ENCODE data around the gene KYAT1.
A peak's percentile ranks its signal among the peaks of the same experiment; 100 is the strongest.

Gene KYAT1

GRCh38 chr9:128828719-128829452, 52.9 kb downstream of the KYAT1 start:
- Histone ChIP-seq H3K9me3 (ENCODE audit: low read length) (no peaks in the 10 kb centered on the region), H3K4me1 (ENCODE audit: insufficient read depth, low read length) (peaks cover 12% of the 10 kb centered on the region), H3K27ac (ENCODE audit: low read depth, low read length) (peak overlapping the region; percentile 41), H3K9ac (ENCODE audit: low read length) (peak overlapping the region; percentile 57), H3K27me3 (ENCODE audit: control insufficient read depth in 1 of 2, insufficient read depth in 2 of 2, low read length in 2 of 2) (no peaks in the 10 kb centered on the region), H3K36me3 (ENCODE audit: insufficient read depth, low read length) (peaks cover 26% of the 10 kb centered on the region), H3K4me3 (ENCODE audit: low read depth in 1 of 2, low read length in 2 of 2) (peak overlapping the region; percentile 59 to 96)

DNA sequence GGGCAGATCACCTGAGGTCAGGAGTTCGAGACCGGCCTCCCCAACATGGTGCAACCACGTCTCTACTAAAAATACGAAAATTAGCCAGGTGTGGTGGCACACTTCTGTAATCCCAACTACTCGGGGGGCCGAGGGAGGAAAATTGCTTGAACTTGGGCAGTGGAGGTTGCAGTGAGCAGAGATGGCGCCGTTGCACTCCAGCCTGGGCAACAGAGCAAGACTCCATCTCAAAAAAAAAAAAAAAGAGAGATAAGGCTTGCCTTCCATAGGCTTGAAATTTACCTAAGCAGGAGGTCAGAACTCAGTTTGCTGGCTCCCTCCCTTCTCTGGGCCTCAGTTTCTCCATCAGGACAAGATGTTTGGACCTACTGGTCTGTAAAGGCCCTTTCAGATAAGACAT, 53.5 kb downstream of the KYAT1 start:
- H3K9ac ChIP-seq (ENCODE audit: low read length), result no peak overlapping the region
- H3K4me3 ChIP-seq (ENCODE audit: low read depth in 1 of 2, low read length in 2 of 2), result no peak overlapping the region

DNA sequence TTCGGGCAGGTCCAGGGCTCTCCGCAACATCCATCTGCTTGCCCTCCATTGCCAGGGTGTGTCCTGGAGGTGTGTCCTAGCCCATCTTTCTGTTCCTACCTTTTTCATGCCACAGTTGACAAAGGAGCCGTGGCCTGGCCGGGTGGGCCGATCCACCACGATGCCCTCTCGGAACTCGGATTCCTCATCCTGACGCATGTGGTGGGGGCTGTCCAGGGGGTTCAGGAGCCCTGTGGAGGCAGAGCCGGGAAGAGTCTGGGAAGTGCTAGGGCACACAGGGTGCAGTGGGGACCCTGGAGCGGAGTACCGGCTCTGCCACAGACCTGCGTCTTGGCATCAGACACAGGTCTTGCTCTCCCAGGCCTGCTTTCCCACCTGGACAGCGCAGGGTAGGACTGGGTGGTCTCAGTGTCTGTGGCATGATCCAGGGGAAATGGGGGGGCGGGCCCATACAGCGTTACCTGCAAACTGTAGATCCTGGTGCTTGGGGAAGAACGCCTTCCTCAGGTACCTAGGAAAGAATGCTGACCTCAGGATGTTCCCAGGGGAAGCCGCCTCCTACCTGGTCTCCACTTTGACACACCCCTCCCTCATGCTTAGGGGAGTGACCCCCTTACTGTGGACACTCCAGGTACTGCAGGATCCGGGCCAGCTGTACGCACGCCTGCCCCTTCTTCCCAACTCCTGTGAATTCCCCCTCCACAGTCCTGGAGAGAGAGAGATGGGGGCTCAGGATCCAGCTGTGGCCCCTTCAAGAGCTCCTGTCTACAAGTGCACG, 55.6 kb downstream of the KYAT1 start:
- Histone ChIP-seq H3K36me3 (ENCODE audit: insufficient read depth, low read length) (peaks cover 42% of the 10 kb centered on the region), H3K4me1 (ENCODE audit: insufficient read depth, low read length) (peaks cover 12% of the 10 kb centered on the region)

More for the DNA sequence above, 53.5 kb downstream of the KYAT1 start:
- Histone ChIP-seq H3K4me1 (ENCODE audit: insufficient read depth, low read length) (peaks cover 12% of the 10 kb centered on the region), H3K27me3 (ENCODE audit: control insufficient read depth in 1 of 2, insufficient read depth in 2 of 2, low read length in 2 of 2) (no peaks in the 10 kb centered on the region), H3K27ac (ENCODE audit: low read depth, low read length) (no peak overlapping the region), H3K36me3 (ENCODE audit: insufficient read depth, low read length) (peaks cover 27% of the 10 kb centered on the region), H3K9me3 (ENCODE audit: low read length) (no peaks in the 10 kb centered on the region)

DNA sequence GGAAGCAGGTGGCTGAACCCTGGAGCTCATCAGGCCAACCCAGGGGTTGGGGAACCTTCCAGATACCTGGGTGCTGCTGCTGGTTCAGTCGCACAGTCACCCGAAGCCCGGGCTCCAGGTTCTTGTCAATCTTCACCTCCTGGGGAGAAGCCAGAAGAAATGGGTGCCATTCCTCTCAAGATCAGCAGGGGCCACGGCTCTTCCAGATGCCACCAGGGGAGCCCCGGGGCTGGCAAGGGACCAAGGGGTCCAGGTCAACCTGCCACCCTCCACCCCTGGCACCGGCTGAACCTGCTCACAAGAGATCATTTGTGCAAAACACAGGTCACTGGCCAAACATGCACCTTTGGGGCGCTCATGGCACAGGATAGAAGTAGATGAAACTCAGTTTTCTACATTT, 56.8 kb downstream of the KYAT1 start:
- Histone ChIP-seq H3K4me1 (ENCODE audit: insufficient read depth, low read length) (peaks cover 14% of the 10 kb centered on the region), H3K36me3 (ENCODE audit: insufficient read depth, low read length) (peaks cover 42% of the 10 kb centered on the region), H3K27me3 (ENCODE audit: control insufficient read depth in 1 of 2, insufficient read depth in 2 of 2, low read length in 2 of 2) (no peaks in the 10 kb centered on the region), H3K4me3 (ENCODE audit: low read depth in 1 of 2, low read length in 2 of 2) (no peak overlapping the region), H3K9ac (ENCODE audit: low read length) (no peak overlapping the region), H3K9me3 (ENCODE audit: low read length) (no peaks in the 10 kb centered on the region), H3K27ac (ENCODE audit: low read depth, low read length) (no peak overlapping the region)

More for the DNA sequence above, 55.6 kb downstream of the KYAT1 start:
- Histone ChIP-seq H3K9me3 (ENCODE audit: low read length) (no peaks in the 10 kb centered on the region), H3K9ac (ENCODE audit: low read length) (no peak overlapping the region), H3K27ac (ENCODE audit: low read depth, low read length) (no peak overlapping the region), H3K4me3 (ENCODE audit: low read depth in 1 of 2, low read length in 2 of 2) (no peak overlapping the region), H3K27me3 (ENCODE audit: control insufficient read depth in 1 of 2, insufficient read depth in 2 of 2, low read length in 2 of 2) (no peaks in the 10 kb centered on the region)

- no peaks in the 10 kb centered on the region for H3K27me3 ChIP-seq (ENCODE audit: control insufficient read depth in 1 of 2, insufficient read depth in 2 of 2, low read length in 2 of 2)
- H3K4me1 ChIP-seq (ENCODE audit: insufficient read depth, low read length), result peaks cover 15% of the 10 kb centered on the region
- no peak overlapping the region for H3K27ac ChIP-seq (ENCODE audit: low read depth, low read length)
- H3K9ac ChIP-seq (ENCODE audit: low read length), result no peak overlapping the region
- H3K9me3 ChIP-seq (ENCODE audit: low read length), result no peaks in the 10 kb centered on the region
- H3K36me3 ChIP-seq (ENCODE audit: insufficient read depth, low read length), result peaks cover 42% of the 10 kb centered on the region
- H3K4me3 ChIP-seq (ENCODE audit: low read depth in 1 of 2, low read length in 2 of 2), result no peak overlapping the region
Observed at GRCh38 chr9:128823903-128824406, 57.8 kb downstream of the KYAT1 start.

DNA sequence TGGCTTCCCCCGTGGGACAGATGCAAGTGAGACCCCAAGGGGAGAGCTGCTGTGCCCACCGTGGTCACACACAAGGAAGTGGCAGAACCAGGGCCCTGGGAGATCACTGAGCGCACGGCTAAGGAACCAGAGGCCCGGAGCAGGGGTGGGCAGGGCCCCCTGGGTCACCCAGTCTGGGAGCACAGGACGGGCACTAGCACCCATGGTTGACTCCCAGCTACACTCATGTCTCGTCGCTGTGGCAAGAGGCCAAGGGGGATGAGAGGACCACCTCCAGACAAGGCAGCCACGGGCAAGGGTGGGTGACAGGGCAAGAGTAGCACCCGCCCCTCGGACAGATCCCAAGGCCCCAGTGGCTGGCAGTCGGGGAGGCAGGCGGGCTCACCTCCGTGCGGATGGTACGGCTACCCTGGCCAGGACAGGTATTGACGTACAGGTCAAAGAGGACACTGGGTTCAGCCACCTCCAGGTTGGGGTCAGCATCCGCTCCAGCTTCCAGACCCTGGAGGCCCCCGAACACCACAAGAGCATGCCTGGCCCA, 58.3 kb downstream of the KYAT1 start:
- Histone ChIP-seq H3K4me1 (ENCODE audit: insufficient read depth, low read length) (peaks cover 10% of the 10 kb centered on the region), H3K27ac (ENCODE audit: low read depth, low read length) (no peak overlapping the region), H3K9me3 (ENCODE audit: low read length) (no peaks in the 10 kb centered on the region), H3K9ac (ENCODE audit: low read length) (no peak overlapping the region), H3K36me3 (ENCODE audit: insufficient read depth, low read length) (peaks cover 42% of the 10 kb centered on the region), H3K27me3 (ENCODE audit: control insufficient read depth in 1 of 2, insufficient read depth in 2 of 2, low read length in 2 of 2) (no peaks in the 10 kb centered on the region), H3K4me3 (ENCODE audit: low read depth in 1 of 2, low read length in 2 of 2) (no peak overlapping the region)

- no peak overlapping the region for H3K27ac ChIP-seq (ENCODE audit: low read depth, low read length)
- H3K9ac ChIP-seq (ENCODE audit: low read length), result no peak overlapping the region
- peaks cover 42% of the 10 kb centered on the region for H3K36me3 ChIP-seq (ENCODE audit: insufficient read depth, low read length)
- no peaks in the 10 kb centered on the region for H3K9me3 ChIP-seq (ENCODE audit: low read length)
- no peaks in the 10 kb centered on the region for H3K27me3 ChIP-seq (ENCODE audit: control insufficient read depth in 1 of 2, insufficient read depth in 2 of 2, low read length in 2 of 2)
- H3K4me1 ChIP-seq (ENCODE audit: insufficient read depth, low read length), result peaks cover 10% of the 10 kb centered on the region
- no peak overlapping the region for H3K4me3 ChIP-seq (ENCODE audit: low read depth in 1 of 2, low read length in 2 of 2)
Observed at GRCh38 chr9:128822407-128823042, 59.2 kb downstream of the KYAT1 start.

GRCh38 chr9:128821584-128822406, 60.0 kb downstream of the KYAT1 start:
- no peaks in the 10 kb centered on the region for H3K9me3 ChIP-seq (ENCODE audit: low read length)
- H3K27me3 ChIP-seq (ENCODE audit: control insufficient read depth in 1 of 2, insufficient read depth in 2 of 2, low read length in 2 of 2), result no peaks in the 10 kb centered on the region
- H3K4me3 ChIP-seq (ENCODE audit: low read depth in 1 of 2, low read length in 2 of 2), result no peak overlapping the region
- H3K27ac ChIP-seq (ENCODE audit: low read depth, low read length), result no peak overlapping the region
- no peak overlapping the region for H3K9ac ChIP-seq (ENCODE audit: low read length)
- peaks cover 10% of the 10 kb centered on the region for H3K4me1 ChIP-seq (ENCODE audit: insufficient read depth, low read length)
- peaks cover 36% of the 10 kb centered on the region for H3K36me3 ChIP-seq (ENCODE audit: insufficient read depth, low read length)

DNA sequence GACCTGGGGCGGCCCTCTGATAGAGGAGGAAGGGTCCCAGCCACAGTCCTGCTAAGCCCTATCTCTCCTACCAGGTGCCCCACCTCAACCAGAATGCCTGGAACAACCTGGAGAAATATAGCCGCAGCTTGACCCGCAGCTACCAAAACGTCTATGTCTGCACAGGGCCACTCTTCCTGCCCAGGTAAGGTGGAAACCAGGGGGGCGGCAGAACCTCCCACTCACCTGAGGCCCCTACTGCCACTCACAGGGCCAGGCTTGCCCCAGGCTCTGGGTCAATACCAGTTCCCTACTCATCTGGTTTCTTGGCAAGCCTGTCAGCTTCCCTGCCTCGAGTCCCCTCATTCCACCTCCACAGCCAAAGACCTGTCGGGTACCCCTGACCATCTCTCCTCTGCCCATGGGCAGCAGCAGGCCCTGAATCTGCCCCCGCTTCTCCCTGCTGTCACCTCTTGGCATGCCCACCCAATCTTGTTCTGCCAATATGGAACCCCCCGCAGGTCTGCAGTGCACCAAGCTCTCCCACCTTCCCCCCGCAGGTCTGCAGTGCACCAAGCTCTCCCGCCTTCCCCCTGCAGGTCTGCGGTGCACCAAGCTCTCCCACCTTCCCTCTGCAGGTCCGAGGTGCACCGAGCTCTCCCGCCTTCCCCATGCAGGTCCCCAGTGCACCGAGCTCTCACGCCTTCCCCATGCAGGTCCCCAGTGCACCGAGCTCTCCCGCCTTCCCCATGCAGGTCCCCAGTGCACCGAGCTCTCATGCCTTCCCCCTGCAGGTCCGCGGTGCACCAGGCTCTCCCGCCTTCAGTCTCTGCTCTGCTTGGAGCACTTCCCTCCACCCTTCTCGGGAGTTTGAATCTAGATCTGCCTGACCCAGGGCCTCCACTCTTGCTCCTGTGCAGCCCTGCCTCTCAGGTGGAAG, 60.8 kb downstream of the KYAT1 start:
- Histone ChIP-seq H3K9ac (ENCODE audit: low read length) (no peak overlapping the region), H3K36me3 (ENCODE audit: insufficient read depth, low read length) (peaks cover 33% of the 10 kb centered on the region), H3K4me1 (ENCODE audit: insufficient read depth, low read length) (peaks cover 10% of the 10 kb centered on the region), H3K27me3 (ENCODE audit: control insufficient read depth in 1 of 2, insufficient read depth in 2 of 2, low read length in 2 of 2) (no peaks in the 10 kb centered on the region), H3K9me3 (ENCODE audit: low read length) (no peaks in the 10 kb centered on the region), H3K4me3 (ENCODE audit: low read depth in 1 of 2, low read length in 2 of 2) (no peak overlapping the region), H3K27ac (ENCODE audit: low read depth, low read length) (no peak overlapping the region)
